ENCODE measurements around the gene PTPA. TPM values are rescaled to one million over a fixed set of nuclear protein-coding genes. Genes with fewer than 3 reads are reported as not detected.

Gene PTPA
- total and polyA plus RNA-seq, 7 donors = 54.1 to 110 (median 97.9) TPM

DNA sequence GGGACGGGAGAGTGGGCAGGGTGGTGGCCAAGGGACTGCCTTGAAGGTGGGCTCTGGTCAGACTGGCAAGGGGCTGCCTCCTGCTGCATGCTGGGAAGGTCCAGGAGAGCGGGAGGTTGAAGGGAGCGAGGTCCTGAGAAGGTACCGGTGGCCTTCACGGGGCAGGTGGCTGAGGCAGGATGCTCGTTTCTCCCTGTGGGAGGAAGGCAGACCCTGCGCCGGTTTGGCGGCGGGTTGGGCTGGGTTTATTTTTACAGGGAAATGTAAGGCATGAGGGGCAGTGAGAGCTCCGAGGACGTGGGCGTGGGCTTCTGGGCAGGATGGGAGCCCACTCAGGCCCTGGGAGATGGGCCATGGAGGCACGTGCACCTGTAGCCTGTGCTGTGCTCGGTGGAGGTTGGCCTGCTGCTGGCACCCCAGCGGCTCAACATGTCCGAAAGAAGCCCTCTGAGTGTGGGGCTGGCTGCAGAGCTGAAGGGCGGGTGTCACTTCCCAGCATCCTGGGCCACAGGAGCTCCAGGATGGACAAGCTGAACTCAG lies 39.5 kb downstream of the PTPA start:
- peaks cover 17% of the 10 kb centered on the region for H3K4me1 ChIP-seq
- intact Hi-C loops (cut with DNase I) = no loop called here
- TF ChIP-seq, protein P1, sequence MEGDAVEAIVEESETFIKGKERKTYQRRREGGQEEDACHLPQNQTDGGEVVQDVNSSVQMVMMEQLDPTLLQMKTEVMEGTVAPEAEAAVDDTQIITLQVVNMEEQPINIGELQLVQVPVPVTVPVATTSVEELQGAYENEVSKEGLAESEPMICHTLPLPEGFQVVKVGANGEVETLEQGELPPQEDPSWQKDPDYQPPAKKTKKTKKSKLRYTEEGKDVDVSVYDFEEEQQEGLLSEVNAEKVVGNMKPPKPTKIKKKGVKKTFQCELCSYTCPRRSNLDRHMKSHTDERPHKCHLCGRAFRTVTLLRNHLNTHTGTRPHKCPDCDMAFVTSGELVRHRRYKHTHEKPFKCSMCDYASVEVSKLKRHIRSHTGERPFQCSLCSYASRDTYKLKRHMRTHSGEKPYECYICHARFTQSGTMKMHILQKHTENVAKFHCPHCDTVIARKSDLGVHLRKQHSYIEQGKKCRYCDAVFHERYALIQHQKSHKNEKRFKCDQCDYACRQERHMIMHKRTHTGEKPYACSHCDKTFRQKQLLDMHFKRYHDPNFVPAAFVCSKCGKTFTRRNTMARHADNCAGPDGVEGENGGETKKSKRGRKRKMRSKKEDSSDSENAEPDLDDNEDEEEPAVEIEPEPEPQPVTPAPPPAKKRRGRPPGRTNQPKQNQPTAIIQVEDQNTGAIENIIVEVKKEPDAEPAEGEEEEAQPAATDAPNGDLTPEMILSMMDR (IDR thresholded peaks at IDR 0.05) = no peak
- no peaks in the 10 kb centered on the region for H3K27me3 ChIP-seq (ENCODE audit: insufficient read depth in 3 of 3, low read length in 2 of 3)
- H3K9me3 ChIP-seq = no peaks in the 10 kb centered on the region
- 81 to 91% (median 90%) methylated on average over 14 to 18 of the region's 18 CpGs for WGBS, 3 donors
- H3K4me3 ChIP-seq = no peak overlapping the region
- DNase-seq (no peak), ATAC-seq (no peak)
- H3K27ac ChIP-seq = no peak overlapping the region
- H3K36me3 ChIP-seq (ENCODE audit: insufficient read depth in 1 of 2, low read depth in 1 of 2) = peaks cover 0 to 51% of the 10 kb centered on the region in 2 donors

DNA sequence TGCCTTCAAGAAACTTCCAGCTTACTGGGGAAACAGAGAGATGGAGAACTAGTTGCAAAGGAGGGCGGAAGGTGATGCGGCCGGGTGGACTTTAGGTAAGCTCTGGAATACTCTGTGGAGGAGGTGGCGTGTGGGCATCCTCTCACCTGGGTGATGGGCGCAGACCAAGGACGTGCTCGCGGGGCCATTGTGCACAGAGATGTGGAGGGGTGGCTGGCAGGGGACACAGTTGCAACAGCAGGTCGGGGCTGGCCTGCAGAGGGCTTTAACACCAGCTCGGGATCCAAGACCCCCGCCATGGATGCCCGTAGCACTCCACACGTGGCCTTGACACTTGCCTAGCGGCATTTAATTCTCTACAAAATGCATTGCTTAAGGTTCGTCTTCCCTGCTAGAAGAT lies 40.3 kb downstream of the PTPA start:
- 87 to 93% (median 91%) methylated on average over 15 of the region's 15 CpGs for WGBS, 3 donors
- H3K4me1 ChIP-seq = peaks cover 10% of the 10 kb centered on the region
- H3K36me3 ChIP-seq (ENCODE audit: insufficient read depth in 1 of 2, low read depth in 1 of 2) = peaks cover 0 to 51% of the 10 kb centered on the region in 2 donors
- no peak overlapping the region for H3K27ac ChIP-seq
- no peaks in the 10 kb centered on the region for H3K27me3 ChIP-seq (ENCODE audit: insufficient read depth in 3 of 3, low read length in 2 of 3)
- DNase-seq (no peak), ATAC-seq (no peak)
- TF ChIP-seq, protein P1 (IDR thresholded peaks at IDR 0.05) = no peak
- H3K4me3 ChIP-seq = no peak overlapping the region
- no peaks in the 10 kb centered on the region for H3K9me3 ChIP-seq
- intact Hi-C loops (cut with DNase I) = no loop called here

DNA sequence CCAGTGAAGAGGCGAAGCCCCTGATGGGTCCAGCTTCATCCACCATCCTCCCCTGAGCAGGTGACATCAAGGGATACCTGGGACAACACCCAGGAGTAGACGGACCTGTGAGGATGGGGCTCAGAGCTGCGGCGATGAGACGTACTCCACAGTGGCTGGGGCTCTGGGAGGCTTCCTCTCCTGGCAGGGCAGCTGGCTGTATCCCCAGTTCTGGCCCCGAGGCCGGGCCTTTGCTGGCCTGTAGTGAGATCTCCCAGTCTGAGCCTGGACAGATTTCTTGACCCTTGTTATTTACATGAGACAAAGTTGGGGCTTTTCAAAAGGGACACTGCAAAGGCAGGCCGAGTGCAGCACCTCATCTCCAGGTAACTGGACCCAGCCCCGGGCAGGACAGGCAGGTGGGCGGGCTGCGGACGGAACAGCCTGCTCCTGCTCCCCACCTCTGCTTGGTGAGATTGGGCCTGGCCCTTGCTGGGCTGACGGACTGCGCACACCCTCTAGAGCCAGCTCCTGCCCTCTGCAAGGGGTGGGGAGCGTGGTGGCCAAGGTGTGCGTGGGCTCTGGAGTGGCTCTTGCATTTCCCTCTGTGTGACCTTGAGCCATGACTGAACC lies 43.8 kb downstream of the PTPA start:
- no peak for ATAC-seq
- Histone ChIP-seq H3K9me3 (no peaks in the 10 kb centered on the region), H3K36me3 (ENCODE audit: insufficient read depth in 1 of 2, low read depth in 1 of 2) (peaks cover 0 to 26% of the 10 kb centered on the region in 2 donors), H3K4me3 (no peak overlapping the region), H3K4me1 (no peaks in the 10 kb centered on the region), H3K27me3 (ENCODE audit: insufficient read depth in 3 of 3, low read length in 2 of 3) (no peaks in the 10 kb centered on the region), H3K27ac (no peak overlapping the region)
- TF ChIP-seq, protein P1 (IDR thresholded peaks at IDR 0.05) = no peak
- WGBS, 3 donors = 80 to 85% (median 83%) methylated on average over 16 of the region's 16 CpGs
- intact Hi-C loops (cut with DNase I) = no loop called here
- DNase-seq = no peak

DNA sequence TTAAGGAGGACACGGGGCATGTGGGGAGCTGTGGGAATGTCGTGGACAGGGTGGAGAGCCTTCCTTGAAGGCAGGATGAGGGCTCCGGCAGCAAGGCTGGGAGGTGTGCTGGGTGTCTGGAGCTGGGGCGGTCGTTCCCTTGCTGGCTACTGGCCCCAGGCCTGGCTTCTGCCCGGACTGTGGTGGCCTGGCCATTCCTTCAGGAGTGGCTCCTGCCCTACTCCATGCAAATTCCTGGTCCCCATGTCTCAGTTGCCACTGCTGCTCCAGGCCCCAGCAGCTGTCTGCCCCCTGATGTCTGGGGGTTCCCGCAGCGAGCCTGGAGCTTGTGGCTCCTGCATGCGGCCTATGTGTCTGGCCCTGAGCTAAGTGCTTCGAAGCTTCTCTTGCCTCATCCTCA lies 44.9 kb downstream of the PTPA start:
- 80 to 91% (median 85%) methylated on average over 10 of the region's 10 CpGs for WGBS, 3 donors
- no peak overlapping the region for H3K27ac ChIP-seq
- no peak overlapping the region for H3K4me3 ChIP-seq
- no peaks in the 10 kb centered on the region for H3K9me3 ChIP-seq
- TF ChIP-seq, protein P1 (IDR thresholded peaks at IDR 0.05) = no peak
- ATAC-seq (no peak), DNase-seq (no peak)
- H3K36me3 ChIP-seq (ENCODE audit: insufficient read depth in 1 of 2, low read depth in 1 of 2) = peaks cover 0 to 19% of the 10 kb centered on the region in 2 donors
- H3K4me1 ChIP-seq = no peaks in the 10 kb centered on the region
- intact Hi-C loops (cut with DNase I) = no loop called here
- H3K27me3 ChIP-seq (ENCODE audit: insufficient read depth in 3 of 3, low read length in 2 of 3) = no peaks in the 10 kb centered on the region

All from psoas muscle (tissue), 8 donors.